ENCODE measurements around the gene ACKR3. TPM values are rescaled to one million over a fixed set of nuclear protein-coding genes. Genes with fewer than 3 reads are reported as not detected.

The ACKR3 gene
- total RNA-seq, 1 experiment from 2014 or later = 3.9 TPM

- intact Hi-C loops (cut with micrococcal nuclease; ENCODE audit: unreplicated experiment) = no loop called here
- no peak for DNase-seq
- ChIA-PET CTCF (no interaction called here), POLR2A (no interaction called here)
- TF ChIP-seq, protein P1, sequence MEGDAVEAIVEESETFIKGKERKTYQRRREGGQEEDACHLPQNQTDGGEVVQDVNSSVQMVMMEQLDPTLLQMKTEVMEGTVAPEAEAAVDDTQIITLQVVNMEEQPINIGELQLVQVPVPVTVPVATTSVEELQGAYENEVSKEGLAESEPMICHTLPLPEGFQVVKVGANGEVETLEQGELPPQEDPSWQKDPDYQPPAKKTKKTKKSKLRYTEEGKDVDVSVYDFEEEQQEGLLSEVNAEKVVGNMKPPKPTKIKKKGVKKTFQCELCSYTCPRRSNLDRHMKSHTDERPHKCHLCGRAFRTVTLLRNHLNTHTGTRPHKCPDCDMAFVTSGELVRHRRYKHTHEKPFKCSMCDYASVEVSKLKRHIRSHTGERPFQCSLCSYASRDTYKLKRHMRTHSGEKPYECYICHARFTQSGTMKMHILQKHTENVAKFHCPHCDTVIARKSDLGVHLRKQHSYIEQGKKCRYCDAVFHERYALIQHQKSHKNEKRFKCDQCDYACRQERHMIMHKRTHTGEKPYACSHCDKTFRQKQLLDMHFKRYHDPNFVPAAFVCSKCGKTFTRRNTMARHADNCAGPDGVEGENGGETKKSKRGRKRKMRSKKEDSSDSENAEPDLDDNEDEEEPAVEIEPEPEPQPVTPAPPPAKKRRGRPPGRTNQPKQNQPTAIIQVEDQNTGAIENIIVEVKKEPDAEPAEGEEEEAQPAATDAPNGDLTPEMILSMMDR (IDR thresholded peaks at IDR 0.05; ENCODE audit: insufficient read depth in 1 of 2, low read depth in 1 of 2, low read length in 1 of 2, severe bottlenecking in 1 of 2, unreplicated experiment in 1 of 2) = no peak
- Mint-ChIP-seq H3K36me3 (ENCODE audit: insufficient read depth, unreplicated experiment) (no peaks in the 10 kb centered on the region), H3K27ac (ENCODE audit: unreplicated experiment) (no peak overlapping the region), H3K4me1 (ENCODE audit: low read depth, unreplicated experiment) (peaks cover 8% of the 10 kb centered on the region), H3K27me3 (ENCODE audit: insufficient read depth, unreplicated experiment) (peaks cover 6% of the 10 kb centered on the region), H3K4me3 (ENCODE audit: unreplicated experiment) (no peak overlapping the region), H3K9me3 (ENCODE audit: unreplicated experiment) (no peaks in the 10 kb centered on the region)
- H3K27me3 ChIP-seq (replicated peaks; ENCODE audit: control insufficient read depth, insufficient read depth, low read length) = no peaks in the 10 kb centered on the region
- no peaks in the 10 kb centered on the region for H3K4me1 ChIP-seq
- no peaks in the 10 kb centered on the region for H3K36me3 ChIP-seq (ENCODE audit: control insufficient read depth, insufficient read depth, low read length)
- no peaks in the 10 kb centered on the region for H3K9me3 ChIP-seq
- H3K4me3 ChIP-seq (ENCODE audit: low read depth, low read length) = no peak overlapping the region
- no TSS peak for BruUV-seq (replicated peaks)
Observed at GRCh38 chr2:236525411-236525997, 44.1 kb upstream of the ACKR3 start.

- Mint-ChIP-seq H3K4me3 (ENCODE audit: unreplicated experiment) (no peak overlapping the region), H3K4me1 (ENCODE audit: low read depth, unreplicated experiment) (peaks cover 8% of the 10 kb centered on the region), H3K36me3 (ENCODE audit: insufficient read depth, unreplicated experiment) (no peaks in the 10 kb centered on the region), H3K9me3 (ENCODE audit: unreplicated experiment) (no peaks in the 10 kb centered on the region), H3K27me3 (ENCODE audit: insufficient read depth, unreplicated experiment) (peaks cover 3% of the 10 kb centered on the region), H3K27ac (ENCODE audit: unreplicated experiment) (no peak overlapping the region)
- Histone ChIP-seq H3K9me3 (no peaks in the 10 kb centered on the region), H3K36me3 (ENCODE audit: control insufficient read depth, insufficient read depth, low read length) (no peaks in the 10 kb centered on the region), H3K4me1 (no peaks in the 10 kb centered on the region), H3K27me3 (replicated peaks; ENCODE audit: control insufficient read depth, insufficient read depth, low read length) (no peaks in the 10 kb centered on the region), H3K4me3 (ENCODE audit: low read depth, low read length) (no peak overlapping the region)
- no TSS peak for BruUV-seq (replicated peaks)
- no peak for DNase-seq
- intact Hi-C loops (cut with micrococcal nuclease; ENCODE audit: unreplicated experiment) = no loop called here
- CTCF ChIA-PET = interaction anchor here (0.6 to 1.0 kb wide), 2 partner anchors 29 to 43 kb away, joined by 3 to 4 read pairs; partner anchors contain the start of gene ACKR3
- TF ChIP-seq, protein P1 (IDR thresholded peaks at IDR 0.05; ENCODE audit: insufficient read depth in 1 of 2, low read depth in 1 of 2, low read length in 1 of 2, severe bottlenecking in 1 of 2, unreplicated experiment in 1 of 2) = no peak
- POLR2A ChIA-PET = no interaction called here
Observed at GRCh38 chr2:236526455-236527158, 43.0 kb upstream of the ACKR3 start.

GRCh38 chr2:236527159-236527630, 42.4 kb upstream of the ACKR3 start:
- no peaks in the 10 kb centered on the region for H3K9me3 Mint-ChIP-seq (ENCODE audit: unreplicated experiment)
- peaks cover 2% of the 10 kb centered on the region for H3K27me3 Mint-ChIP-seq (ENCODE audit: insufficient read depth, unreplicated experiment)
- Histone ChIP-seq H3K4me1 (no peaks in the 10 kb centered on the region), H3K4me3 (ENCODE audit: low read depth, low read length) (no peak overlapping the region), H3K36me3 (ENCODE audit: control insufficient read depth, insufficient read depth, low read length) (no peaks in the 10 kb centered on the region), H3K9me3 (no peaks in the 10 kb centered on the region), H3K27me3 (replicated peaks; ENCODE audit: control insufficient read depth, insufficient read depth, low read length) (no peaks in the 10 kb centered on the region)
- ChIA-PET CTCF (interaction anchor here (0.6 to 1.0 kb wide), 2 partner anchors 28 to 42 kb away, joined by 3 to 4 read pairs; partner anchors contain the start of gene ACKR3), POLR2A (no interaction called here)
- no TSS peak for BruUV-seq (replicated peaks)
- H3K27ac Mint-ChIP-seq (ENCODE audit: unreplicated experiment) = no peak overlapping the region
- TF ChIP-seq, protein P1 (IDR thresholded peaks at IDR 0.05; ENCODE audit: insufficient read depth in 1 of 2, low read depth in 1 of 2, low read length in 1 of 2, severe bottlenecking in 1 of 2, unreplicated experiment in 1 of 2) = no peak
- DNase-seq = no peak
- intact Hi-C loops (cut with micrococcal nuclease; ENCODE audit: unreplicated experiment) = no loop called here
- H3K4me1 Mint-ChIP-seq (ENCODE audit: low read depth, unreplicated experiment) = peaks cover 8% of the 10 kb centered on the region
- no peaks in the 10 kb centered on the region for H3K36me3 Mint-ChIP-seq (ENCODE audit: insufficient read depth, unreplicated experiment)
- H3K4me3 Mint-ChIP-seq (ENCODE audit: unreplicated experiment) = no peak overlapping the region

Measured in Caco-2 (cell line).